HEK293T (cell line): Measurements from ENCODE around the gene TMCC3.

ENCODE experiments used
- CTCF ChIA-PET: fragments of 350-600 bp; formaldehyde crosslinking; extraction: SDS; loops from one replicate; lab custom pipeline; 2021; ENCODE audit warnings: antibody characterized with exemption, inconsistent platforms; lab: Yijun Ruan, JAX
- POLR2A ChIA-PET: fragments of 350-600 bp; formaldehyde crosslinking; extraction: SDS; loops from one replicate; lab custom pipeline; 2020; ENCODE audit warnings: antibody characterized with exemption, inconsistent platforms; lab: Yijun Ruan, JAX
- DNase-seq: peaks from one replicate; pipeline ENCODE4 v3.0.0; 2012; ENCODE audit warnings: mixed read lengths; ENCODE audit errors: extremely low spot score
- ARNT ChIP-seq: fragments of 450-650 bp; IDR thresholded peaks from 2 replicates; pipeline ENCODE4 v1.6.1; 2017; ENCODE audit warnings: mild to moderate bottlenecking
- BHLHE40 ChIP-seq: fragments of 450-650 bp; IDR thresholded peaks from 2 replicates; pipeline ENCODE4 v1.6.1; 2016; ENCODE audit warnings: mild to moderate bottlenecking, moderate library complexity, borderline replicate concordance
- CTBP1 ChIP-seq: fragments of 450-650 bp; IDR thresholded peaks from 2 replicates; pipeline ENCODE4 v1.6.1; 2016; ENCODE audit warnings: borderline replicate concordance
- ELF4 ChIP-seq: fragments of 450-650 bp; IDR thresholded peaks from 2 replicates; pipeline ENCODE4 v1.6.1; 2017; ENCODE audit warnings: antibody characterized with exemption
- FOXA1 ChIP-seq: fragments of 450-650 bp; IDR thresholded peaks from 2 replicates; pipeline ENCODE4 v1.6.1; 2016; ENCODE audit warnings: mild to moderate bottlenecking
- FOXK2 ChIP-seq: fragments of 450-650 bp; IDR thresholded peaks from 2 replicates; pipeline ENCODE4 v1.6.1; 2016; ENCODE audit warnings: mild to moderate bottlenecking
- FOXM1 ChIP-seq: fragments of 450-650 bp; IDR thresholded peaks from 2 replicates; pipeline ENCODE4 v1.6.1; 2017; ENCODE audit warnings: mild to moderate bottlenecking, borderline replicate concordance
- HDGF ChIP-seq: fragments of 450-650 bp; IDR thresholded peaks from 2 replicates; pipeline ENCODE4 v1.6.1; 2017; ENCODE audit warnings: antibody characterized with exemption, borderline replicate concordance
- L3MBTL2 ChIP-seq: fragments of 450-650 bp; conservative IDR thresholded peaks from 2 replicates; pipeline ENCODE4 v1.6.1; 2016; ENCODE audit warnings: mild to moderate bottlenecking
- LEF1 ChIP-seq: fragments of 450-650 bp; IDR thresholded peaks from 2 replicates; pipeline ENCODE4 v1.6.1; 2017; ENCODE audit warnings: mild to moderate bottlenecking, borderline replicate concordance
- NFRKB ChIP-seq: fragments of 450-650 bp; IDR thresholded peaks from 2 replicates; pipeline ENCODE4 v1.6.1; 2016; ENCODE audit warnings: mild to moderate bottlenecking, moderate library complexity
- SP1 ChIP-seq: fragments of 450-650 bp; IDR thresholded peaks from 2 replicates; pipeline ENCODE4 v1.6.1; 2017
- SUZ12 ChIP-seq: fragments of 450-650 bp; IDR thresholded peaks from 2 replicates; pipeline ENCODE4 v1.6.1; 2016; ENCODE audit warnings: mild to moderate bottlenecking
- TARDBP ChIP-seq: fragments of 450-650 bp; IDR thresholded peaks from 2 replicates; pipeline ENCODE4 v1.6.1; 2016
- ZNF384 ChIP-seq: fragments of 450-650 bp; IDR thresholded peaks from 2 replicates; pipeline ENCODE4 v1.6.1; 2016
- TF ChIP-seq, protein P1 (sequence below): fragments of 450-650 bp; IDR thresholded peaks from 2 replicates; pipeline ENCODE4 v1.6.1; 2016

TMCC3 gene

DNA sequence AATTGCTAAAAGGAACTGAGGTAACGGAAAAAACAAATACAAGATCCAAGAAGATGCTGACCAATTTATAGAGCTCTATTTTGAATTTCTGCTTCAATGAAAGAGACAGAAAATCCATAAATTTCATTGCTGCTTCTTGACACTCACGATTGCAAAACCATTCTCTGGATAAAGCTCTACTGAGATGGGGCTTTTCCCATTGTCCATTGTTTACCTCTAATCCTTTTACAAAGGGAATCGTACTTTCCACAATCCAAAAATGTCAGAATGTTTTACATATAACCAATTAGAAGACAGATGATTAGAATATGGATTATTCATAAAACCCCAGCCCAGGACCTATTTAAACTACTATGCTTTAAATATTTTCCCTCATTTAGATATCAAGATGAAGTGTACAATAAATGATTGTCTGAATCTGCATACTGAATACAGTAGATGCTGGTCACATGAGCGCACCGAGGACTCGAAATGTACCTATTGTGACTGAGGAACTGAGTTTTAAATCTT is 16.7 kb upstream of the TMCC3 start:
- no peak for DNase-seq
- ChIA-PET CTCF (no interaction called here), POLR2A (no interaction called here)
- no peak for TF ChIP-seq FOXA1
- no peak for TF ChIP-seq HDGF
- TF ChIP-seq SP1, result no peak

DNA sequence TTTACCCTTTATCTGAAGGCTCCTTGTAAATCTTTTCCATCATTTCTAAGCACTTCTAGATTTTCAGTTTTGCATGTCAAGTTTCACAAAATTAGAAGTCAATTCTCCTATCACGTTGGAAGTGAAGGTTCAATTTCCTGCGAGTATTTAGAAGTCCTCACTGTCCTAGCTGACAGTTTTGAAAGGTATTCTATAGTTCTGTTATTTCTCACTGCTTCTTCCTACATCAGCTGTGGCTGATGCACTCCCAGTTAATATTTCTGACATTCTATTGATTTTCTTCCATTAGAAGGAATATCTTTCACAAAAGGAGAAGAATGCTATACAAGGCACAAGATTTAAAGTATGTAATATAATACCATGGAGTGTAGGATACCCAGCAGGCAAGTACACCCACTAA is 15.8 kb upstream of the TMCC3 start:
- TF ChIP-seq ELF4, result no peak
- no peak for TF ChIP-seq FOXM1
- no peak for TF ChIP-seq FOXA1
- TF ChIP-seq BHLHE40, result no peak
- no peak for TF ChIP-seq FOXK2
- TF ChIP-seq, protein P1, sequence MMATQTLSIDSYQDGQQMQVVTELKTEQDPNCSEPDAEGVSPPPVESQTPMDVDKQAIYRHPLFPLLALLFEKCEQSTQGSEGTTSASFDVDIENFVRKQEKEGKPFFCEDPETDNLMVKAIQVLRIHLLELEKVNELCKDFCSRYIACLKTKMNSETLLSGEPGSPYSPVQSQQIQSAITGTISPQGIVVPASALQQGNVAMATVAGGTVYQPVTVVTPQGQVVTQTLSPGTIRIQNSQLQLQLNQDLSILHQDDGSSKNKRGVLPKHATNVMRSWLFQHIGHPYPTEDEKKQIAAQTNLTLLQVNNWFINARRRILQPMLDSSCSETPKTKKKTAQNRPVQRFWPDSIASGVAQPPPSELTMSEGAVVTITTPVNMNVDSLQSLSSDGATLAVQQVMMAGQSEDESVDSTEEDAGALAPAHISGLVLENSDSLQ, result no peak
- TF ChIP-seq CTBP1, result no peak
- no peak for TF ChIP-seq L3MBTL2
- no peak for TF ChIP-seq ARNT
- no peak for TF ChIP-seq ZNF384
- no peak for TF ChIP-seq LEF1
- TF ChIP-seq NFRKB, result no peak
- no peak for TF ChIP-seq SUZ12
- TF ChIP-seq TARDBP, result no peak
- TF ChIP-seq HDGF, result no peak
- TF ChIP-seq SP1, result no peak
- no peak for DNase-seq
- POLR2A ChIA-PET, result no interaction called here
- CTCF ChIA-PET, result no interaction called here

DNA sequence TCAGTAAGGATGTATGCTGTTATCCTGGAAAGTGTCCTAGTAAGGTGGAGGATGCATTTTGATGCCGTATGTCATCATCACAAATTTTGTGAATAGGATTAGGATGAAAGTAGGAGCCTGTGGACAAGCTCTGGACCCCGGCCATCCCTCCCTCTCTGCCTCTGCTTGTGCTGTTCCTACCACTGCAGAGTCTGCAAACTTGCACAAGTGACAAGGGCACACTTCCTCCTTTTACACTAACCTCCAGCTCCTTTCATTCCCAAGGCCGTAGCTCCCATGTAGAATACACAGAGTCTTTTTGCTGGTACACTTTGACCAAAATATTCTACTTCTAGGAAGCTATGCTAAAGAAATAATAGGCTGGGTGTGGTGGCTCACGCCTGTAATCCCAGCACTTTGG is 13.3 kb upstream of the TMCC3 start:
- no peak for TF ChIP-seq FOXA1
- TF ChIP-seq, protein P1, result no peak
- no peak for TF ChIP-seq SUZ12
- TF ChIP-seq NFRKB, result no peak
- no peak for TF ChIP-seq ELF4
- TF ChIP-seq CTBP1, result no peak
- TF ChIP-seq ZNF384, result no peak
- TF ChIP-seq SP1, result no peak
- no peak for TF ChIP-seq TARDBP
- no peak for TF ChIP-seq L3MBTL2
- TF ChIP-seq LEF1, result no peak
- no peak for TF ChIP-seq BHLHE40
- TF ChIP-seq FOXM1, result no peak
- TF ChIP-seq HDGF, result no peak
- DNase-seq, result no peak
- ChIA-PET POLR2A (interaction anchor here (0.6 kb wide), 1 partner anchor 1096 kb away, joined by 3 read pairs; no protein-coding TSS in a partner anchor), CTCF (interaction anchor here (0.6 kb wide), 1 partner anchor 118 kb away, joined by 3 read pairs; no protein-coding TSS in a partner anchor)

DNA sequence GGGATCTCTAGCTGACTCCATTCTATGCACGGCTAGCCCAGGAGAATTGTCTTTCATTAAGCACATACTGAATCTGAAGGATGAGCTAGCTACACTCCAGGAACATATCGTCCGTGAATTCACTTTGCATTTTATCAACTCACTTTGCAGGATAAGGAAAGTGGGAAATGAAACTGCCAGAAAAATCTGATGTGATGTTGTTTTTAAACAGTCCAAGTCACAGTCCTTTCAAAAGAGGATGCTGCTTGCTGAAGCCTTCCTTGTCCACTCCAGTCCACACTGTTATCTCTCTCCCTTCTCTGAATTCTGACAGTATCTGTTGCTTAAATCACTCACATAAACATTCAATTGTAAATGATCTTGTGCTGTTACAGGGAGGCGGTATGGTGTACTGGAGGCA is 12.7 kb upstream of the TMCC3 start:
- DNase-seq, result no peak
- POLR2A ChIA-PET, result no interaction called here
- TF ChIP-seq FOXA1, result no peak
- no peak for TF ChIP-seq ELF4
- CTCF ChIA-PET, result interaction anchor here (0.5 kb wide), 1 partner anchor 399 kb away, joined by 3 read pairs; no protein-coding TSS in a partner anchor

DNA sequence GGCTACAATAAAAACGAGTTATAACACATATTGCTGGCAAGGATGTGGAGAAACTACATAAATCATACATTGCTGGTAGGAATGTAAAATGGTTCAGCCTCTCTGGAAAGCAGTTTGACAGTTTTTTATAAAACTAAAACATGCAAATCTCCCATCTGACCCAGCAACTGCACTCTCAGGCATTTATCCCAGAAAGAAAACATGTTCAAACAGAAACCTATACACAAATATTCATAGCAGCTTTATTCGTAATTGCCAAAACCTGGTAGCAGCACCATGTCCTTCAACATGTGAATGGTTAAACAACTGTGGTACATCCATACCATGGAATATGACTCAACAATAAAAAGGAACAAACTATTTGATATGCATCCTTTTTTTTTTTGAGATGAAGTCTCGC is 10.1 kb upstream of the TMCC3 start:
- no peak for DNase-seq
- TF ChIP-seq ARNT (no peak), TARDBP (no peak), FOXK2 (no peak), ZNF384 (no peak)
- ChIA-PET CTCF (no interaction called here), POLR2A (no interaction called here)

DNA sequence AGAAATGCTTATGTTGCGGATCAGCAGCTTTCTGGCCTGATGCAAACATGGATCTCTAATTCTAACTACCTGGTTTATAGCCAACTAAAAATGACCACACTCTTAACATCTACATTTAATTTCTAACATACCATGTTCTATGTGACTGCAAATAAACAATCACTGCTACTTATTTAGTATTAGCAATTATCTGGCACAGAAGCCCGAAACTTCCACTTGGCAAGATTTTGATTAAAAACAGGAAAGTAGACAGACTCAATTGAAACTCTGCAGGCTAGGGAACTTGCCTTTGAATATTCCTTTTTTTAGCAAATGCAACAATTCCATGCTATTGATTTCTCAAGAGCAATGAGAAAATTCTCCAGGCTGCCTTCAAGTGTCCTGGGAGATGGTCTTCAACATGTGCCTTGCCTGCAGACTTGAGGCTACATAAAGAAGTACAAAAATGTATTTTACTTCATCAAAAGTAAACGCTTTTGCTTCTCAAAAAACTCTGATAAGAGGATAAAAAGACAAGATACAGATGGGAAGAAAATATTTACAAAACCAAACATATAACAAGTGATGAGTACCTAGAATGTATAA is 9.1 kb upstream of the TMCC3 start:
- DNase-seq, result no peak
- CTCF ChIA-PET, result no interaction called here
- POLR2A ChIA-PET, result no interaction called here
- TF ChIP-seq FOXA1, result no peak
- TF ChIP-seq FOXM1, result no peak
- TF ChIP-seq CTBP1, result no peak
- TF ChIP-seq ZNF384, result no peak
- no peak for TF ChIP-seq ARNT
- TF ChIP-seq LEF1, result no peak
- no peak for TF ChIP-seq L3MBTL2
- no peak for TF ChIP-seq NFRKB
- TF ChIP-seq, protein P1, result no peak

DNA sequence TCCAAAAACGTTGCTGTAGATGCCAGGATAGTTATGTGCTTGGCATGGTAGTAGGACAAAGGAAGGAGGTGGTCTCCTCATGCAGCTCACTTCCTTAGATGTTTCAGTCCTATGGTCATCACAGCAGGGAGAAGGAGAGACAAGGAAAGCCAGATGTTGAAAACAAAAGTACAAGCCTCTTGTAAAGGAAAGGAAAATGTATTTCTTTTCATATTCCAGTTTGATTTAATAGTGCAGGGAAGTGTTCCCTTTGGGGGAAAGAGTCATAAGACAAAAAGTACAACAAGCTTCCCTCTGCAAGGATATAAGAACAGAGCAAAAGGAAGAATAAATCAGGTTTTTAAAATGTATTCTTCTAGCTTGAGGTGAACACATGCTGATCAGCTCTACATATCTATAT is 8.6 kb upstream of the TMCC3 start:
- TF ChIP-seq, protein P1, result no peak
- TF ChIP-seq CTBP1 (no peak), FOXK2 (no peak), HDGF (no peak), FOXA1 (no peak), NFRKB (no peak)
- ChIA-PET POLR2A (no interaction called here), CTCF (no interaction called here)
- DNase-seq, result no peak
